Trophoblast cell (in vitro differentiated cells and primary cell): ENCODE data around the gene SHOX.
"Not testable (repeated sequence)": the region's sequence is repeated elsewhere in the genome, so short reads cannot be mapped to it uniquely, and the experiment has no call there.

Experiments used
- DNase-seq, 2 donors: peaks; one replicate each; pipeline ENCODE4 v3.0.0-alpha.2; 2016
- H2AFZ ChIP-seq: 2 replicates; pipeline ENCODE4 v1.6.1; 2013; ENCODE audit warnings: low read length, moderate library complexity, mild to moderate bottlenecking; ENCODE audit not compliant: insufficient read depth, poor library complexity
- H2AK5ac ChIP-seq: 2 replicates; pipeline ENCODE4 v1.6.1; 2013; ENCODE audit warnings: mild to moderate bottlenecking, low read length
- H2BK120ac ChIP-seq: 2 replicates; pipeline ENCODE4 v1.6.1; 2013; ENCODE audit warnings: low read length, mild to moderate bottlenecking, moderate library complexity; ENCODE audit not compliant: insufficient read depth, poor library complexity
- H2BK12ac ChIP-seq: 2 replicates; pipeline ENCODE4 v1.6.1; 2013; ENCODE audit warnings: mild to moderate bottlenecking, low read length, moderate library complexity
- H2BK5ac ChIP-seq: 2 replicates; pipeline ENCODE4 v1.6.1; 2013; ENCODE audit warnings: low read length, low read depth, moderate library complexity, mild to moderate bottlenecking; ENCODE audit not compliant: poor library complexity
- H3K14ac ChIP-seq: 2 replicates; pipeline ENCODE4 v1.6.1; 2013; ENCODE audit warnings: mild to moderate bottlenecking, low read length
- H3K18ac ChIP-seq: 2 replicates; pipeline ENCODE4 v1.6.1; 2013; ENCODE audit warnings: mild to moderate bottlenecking, low read length
- H3K23ac ChIP-seq: 2 replicates; pipeline ENCODE4 v1.6.1; 2013; ENCODE audit warnings: low read length
- H3K27ac ChIP-seq: 2 replicates; pipeline ENCODE4 v1.5.1; 2013; ENCODE audit warnings: low read depth, mild to moderate bottlenecking, inconsistent platforms, low read length, moderate library complexity
- H3K27me3 ChIP-seq: 2 replicates; pipeline ENCODE4 v1.6.1; 2013; ENCODE audit warnings: inconsistent platforms, mild to moderate bottlenecking, low read length, moderate library complexity; ENCODE audit not compliant: insufficient read depth
- H3K36me3 ChIP-seq, 2 experiments: 1 replicate in 1 of 2; 2 replicates in 1 of 2; pipeline ENCODE4 v1.6.1; 2013; ENCODE audit warnings: low read length in 2 of 2, mild to moderate bottlenecking in 2 of 2, moderate library complexity in 1 of 2; ENCODE audit not compliant: insufficient read depth in 2 of 2, control insufficient read depth in 1 of 2
- H3K4ac ChIP-seq: 2 replicates; pipeline ENCODE4 v1.6.1; 2013; ENCODE audit warnings: low read depth, mild to moderate bottlenecking, low read length, moderate library complexity
- H3K4me1 ChIP-seq, 2 experiments: 1 replicate in 1 of 2; 2 replicates in 1 of 2; pipeline ENCODE4 v1.6.1; 2013; ENCODE audit warnings: low read length in 2 of 2, mild to moderate bottlenecking in 2 of 2, moderate library complexity in 1 of 2; ENCODE audit not compliant: insufficient read depth in 2 of 2, control insufficient read depth in 1 of 2
- H3K4me2 ChIP-seq: 2 replicates; pipeline ENCODE4 v1.6.1; 2013; ENCODE audit warnings: inconsistent platforms, mild to moderate bottlenecking, low read length, moderate library complexity
- H3K4me3 ChIP-seq: 2 replicates; pipeline ENCODE4 v1.5.1; 2013; ENCODE audit warnings: mild to moderate bottlenecking, low read depth, low read length, inconsistent platforms
- H3K79me1 ChIP-seq: one replicate; pipeline ENCODE4 v1.6.1; 2013; ENCODE audit warnings: low read length
- H3K79me2 ChIP-seq: 2 replicates; pipeline ENCODE4 v1.6.1; 2013; ENCODE audit warnings: low read length, mild to moderate bottlenecking; ENCODE audit not compliant: control insufficient read depth, insufficient read depth, poor library complexity
- H3K9ac ChIP-seq: 2 replicates; pipeline ENCODE4 v1.6.1; 2013; ENCODE audit warnings: mild to moderate bottlenecking, low read length
- H3K9me3 ChIP-seq: 2 replicates; pipeline ENCODE4 v1.6.1; 2013; ENCODE audit warnings: low read depth, mild to moderate bottlenecking, control low read depth, inconsistent platforms, low read length; ENCODE audit not compliant: insufficient read depth
- H4K12ac ChIP-seq: 2 replicates; pipeline ENCODE4 v1.6.1; 2013; ENCODE audit warnings: low read depth, mild to moderate bottlenecking, low read length, moderate library complexity
- H4K8ac ChIP-seq: 2 replicates; pipeline ENCODE4 v1.6.1; 2013; ENCODE audit warnings: low read depth, mild to moderate bottlenecking, low read length, moderate library complexity
- H4K91ac ChIP-seq: one replicate; pipeline ENCODE4 v1.6.1; 2013; ENCODE audit warnings: low read depth, mild to moderate bottlenecking, low read length, moderate library complexity
- WGBS: extraction: QIAGEN DNeasy Blood & Tissue Kit; methylation state at CpG from one replicate; pipeline ENCODE4 v1.1.7; 2013; ENCODE audit warnings: missing lambda C conversion rate; ENCODE audit not compliant: insufficient read length, insufficient coverage; ENCODE audit errors: extremely low coverage; 5-methylcytosine and 5-hydroxymethylcytosine counted together

The SHOX gene

DNA sequence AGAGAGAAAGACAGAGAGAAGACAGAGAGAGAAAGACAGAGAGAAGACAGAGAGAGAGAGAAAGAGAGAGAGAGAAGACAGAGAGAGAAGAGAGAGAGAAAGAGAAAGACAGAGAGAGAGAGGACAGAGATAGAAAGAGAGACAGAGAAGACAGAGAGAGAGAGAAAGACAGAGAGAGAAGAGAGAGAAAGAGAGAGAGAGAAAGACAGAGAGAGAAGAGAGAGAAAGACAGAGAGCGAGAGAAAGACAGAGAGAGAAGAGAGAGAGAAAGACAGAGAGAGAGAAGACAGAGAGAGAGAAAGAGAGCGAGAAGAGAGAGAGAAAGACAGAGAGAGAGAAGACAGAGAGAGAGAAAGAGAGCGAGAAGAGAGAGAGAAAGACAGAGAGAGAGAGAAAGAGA lies 7.8 kb upstream of the SHOX start:
- H2AK5ac ChIP-seq, H3K36me3 ChIP-seq, DNase-seq, H3K9me3 ChIP-seq, H3K23ac ChIP-seq, H2AFZ ChIP-seq, H2BK12ac ChIP-seq, H3K18ac ChIP-seq, H4K8ac ChIP-seq, H3K4me1 ChIP-seq, H3K27ac ChIP-seq, H3K4me2 ChIP-seq, H3K4ac ChIP-seq, H3K79me1 ChIP-seq, H4K91ac ChIP-seq, H2BK5ac ChIP-seq, H3K79me2 ChIP-seq, H3K4me3 ChIP-seq, H4K12ac ChIP-seq, H3K9ac ChIP-seq, H2BK120ac ChIP-seq, H3K14ac ChIP-seq: not testable (repeated sequence)
- peaks cover 52% of the 10 kb centered on the region for H3K27me3 ChIP-seq
- no CpG with 5 or more reads among the region's 3 CpGs for WGBS

DNA sequence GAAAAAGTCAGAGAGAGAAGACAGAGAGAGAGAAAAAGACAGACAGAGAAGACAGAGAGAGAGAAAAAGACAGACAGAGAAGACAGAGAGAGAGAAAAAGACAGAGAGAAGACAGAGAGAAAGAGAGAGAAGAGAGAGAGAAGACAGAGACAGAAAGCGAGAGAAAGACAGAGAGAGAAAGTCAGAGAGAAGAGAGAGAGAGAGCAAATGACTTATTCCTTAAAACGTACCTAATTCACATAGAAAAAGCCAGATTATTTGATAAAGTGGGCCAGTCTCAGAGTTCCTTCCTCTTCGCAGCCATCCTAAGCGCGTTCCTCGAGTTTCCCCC lies 7.4 kb upstream of the SHOX start:
- no peaks in the 10 kb centered on the region for H3K79me2 ChIP-seq
- no peak overlapping the region for H4K8ac ChIP-seq
- H2BK12ac ChIP-seq: no peak overlapping the region
- no peaks in the 10 kb centered on the region for H3K36me3 ChIP-seq
- H3K4me3 ChIP-seq: no peak overlapping the region
- H3K14ac ChIP-seq: no peak overlapping the region
- no peaks in the 10 kb centered on the region for H3K79me1 ChIP-seq
- no peak overlapping the region for H3K18ac ChIP-seq
- H2AFZ ChIP-seq: no peak overlapping the region
- H3K9ac ChIP-seq: no peak overlapping the region
- H4K91ac ChIP-seq: no peak overlapping the region
- WGBS: no CpG with 5 or more reads among the region's 6 CpGs
- H4K12ac ChIP-seq: no peak overlapping the region
- H3K4ac ChIP-seq: no peak overlapping the region
- H3K4me2 ChIP-seq: no peak overlapping the region
- H2BK120ac ChIP-seq: no peak overlapping the region
- no peak overlapping the region for H3K27ac ChIP-seq
- no peak for DNase-seq
- H2BK5ac ChIP-seq: no peak overlapping the region
- no peaks in the 10 kb centered on the region for H3K4me1 ChIP-seq
- H3K23ac ChIP-seq: no peak overlapping the region
- H3K9me3 ChIP-seq: no peaks in the 10 kb centered on the region
- H3K27me3 ChIP-seq: peaks cover 52% of the 10 kb centered on the region
- no peak overlapping the region for H2AK5ac ChIP-seq

DNA sequence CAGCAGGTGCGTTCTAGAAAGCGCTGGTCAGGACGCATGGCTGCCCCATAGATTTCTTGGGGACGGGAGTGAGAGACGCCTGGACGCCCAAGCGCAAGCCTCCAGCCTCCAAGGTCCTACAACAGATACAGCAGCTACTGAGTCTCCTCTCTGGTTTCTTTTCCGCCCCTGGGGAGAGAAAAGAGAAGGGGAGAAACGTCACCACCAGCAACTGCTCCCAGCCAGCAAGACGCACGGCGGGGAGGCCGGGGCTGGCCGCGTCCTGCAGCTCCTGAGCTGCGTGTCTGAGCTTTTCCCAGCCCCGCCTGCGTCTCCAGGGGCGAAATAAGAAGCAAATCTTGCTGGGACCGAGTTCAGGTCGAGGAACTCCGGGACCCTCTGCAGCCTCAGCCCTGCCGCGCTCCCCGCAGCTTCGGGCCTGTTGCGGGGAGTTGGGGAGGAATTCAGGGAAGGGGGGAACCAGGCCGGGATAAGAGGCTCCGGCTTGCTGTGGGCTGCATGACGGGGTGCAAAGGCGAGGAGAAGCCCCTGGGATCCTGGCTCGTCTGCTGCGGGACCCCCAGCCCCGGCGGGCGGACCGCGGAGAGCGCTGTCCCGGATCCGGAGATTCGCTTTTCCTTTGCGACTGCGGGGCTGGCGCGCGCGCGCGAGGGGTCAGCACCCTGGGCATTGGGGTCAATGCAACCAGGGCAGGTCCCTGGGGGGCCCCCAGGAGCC lies 6.8 kb upstream of the SHOX start:
- Histone ChIP-seq H3K27ac (no peak overlapping the region), H3K4me2 (no peak overlapping the region), H2AK5ac (no peak overlapping the region), H3K36me3 (no peaks in the 10 kb centered on the region), H2BK120ac (no peak overlapping the region), H3K9ac (no peak overlapping the region), H2BK5ac (no peak overlapping the region), H3K18ac (no peak overlapping the region), H3K14ac (no peak overlapping the region), H3K79me2 (no peaks in the 10 kb centered on the region), H4K91ac (no peak overlapping the region), H3K4me1 (no peaks in the 10 kb centered on the region), H2BK12ac (no peak overlapping the region), H3K4ac (no peak overlapping the region), H3K23ac (no peak overlapping the region), H2AFZ (no peak overlapping the region), H3K9me3 (no peaks in the 10 kb centered on the region), H3K27me3 (peaks cover 49% of the 10 kb centered on the region), H3K79me1 (no peaks in the 10 kb centered on the region), H3K4me3 (peak overlapping the region; percentile 7), H4K8ac (no peak overlapping the region), H4K12ac (no peak overlapping the region)
- DNase-seq: peak in 1 of 2 donors; percentile 9
- WGBS: no CpG with 5 or more reads among the region's 50 CpGs

DNA sequence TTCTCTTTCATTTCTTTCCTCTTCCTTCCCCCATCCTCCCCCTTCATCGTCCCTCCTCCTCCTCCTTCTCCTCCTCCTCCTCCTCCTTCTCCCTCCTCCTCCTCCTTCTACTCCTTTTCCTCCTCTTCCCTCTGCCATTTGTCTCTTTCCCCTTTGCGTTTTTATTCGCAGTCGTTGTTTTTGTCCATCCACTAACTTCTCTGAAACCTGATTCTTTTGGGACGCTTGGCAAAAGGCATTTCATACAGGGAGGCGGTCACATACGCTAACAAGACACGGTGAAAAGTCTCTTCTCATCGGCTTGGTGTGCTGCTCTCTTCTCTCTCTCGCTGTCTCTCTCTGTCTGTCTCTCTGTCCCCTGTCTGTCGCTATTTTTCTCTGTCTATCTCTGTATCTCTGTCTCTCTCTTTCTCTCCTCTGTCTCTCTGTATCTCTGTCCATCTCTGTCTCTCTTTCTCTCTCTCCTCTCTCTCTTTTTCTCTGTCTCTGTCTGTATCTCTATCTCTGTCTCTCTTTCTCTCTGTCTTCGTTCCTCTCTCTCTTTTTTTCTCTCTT lies 5.4 kb upstream of the SHOX start:
- H2BK12ac ChIP-seq: no peak overlapping the region
- no peak overlapping the region for H4K91ac ChIP-seq
- no peaks in the 10 kb centered on the region for H3K79me2 ChIP-seq
- H3K4me1 ChIP-seq: no peaks in the 10 kb centered on the region
- no peak overlapping the region for H2AK5ac ChIP-seq
- no peak overlapping the region for H3K4me3 ChIP-seq
- H2AFZ ChIP-seq: no peak overlapping the region
- no peaks in the 10 kb centered on the region for H3K36me3 ChIP-seq
- no peak overlapping the region for H3K18ac ChIP-seq
- H3K4me2 ChIP-seq: no peak overlapping the region
- 88% methylated on average over 1 of the region's 12 CpGs for WGBS
- H3K27me3 ChIP-seq: peaks cover 49% of the 10 kb centered on the region
- H4K12ac ChIP-seq: no peak overlapping the region
- no peak overlapping the region for H3K9ac ChIP-seq
- H3K23ac ChIP-seq: no peak overlapping the region
- no peak overlapping the region for H3K14ac ChIP-seq
- H2BK120ac ChIP-seq: no peak overlapping the region
- H4K8ac ChIP-seq: no peak overlapping the region
- H3K27ac ChIP-seq: no peak overlapping the region
- no peak overlapping the region for H3K4ac ChIP-seq
- no peak overlapping the region for H2BK5ac ChIP-seq
- H3K79me1 ChIP-seq: no peaks in the 10 kb centered on the region
- peaks cover 4% of the 10 kb centered on the region for H3K9me3 ChIP-seq
- no peak for DNase-seq
